Erythroblast (primary cell): ENCODE data around the gene XXYLT1.

Experiments used
- GATA1 ChIP-seq: IDR thresholded peaks from 2 replicates; pipeline ENCODE4 v1.6.1; 2011; ENCODE audit warnings: low read depth, mild to moderate bottlenecking, control low read depth, low read length, moderate library complexity
- POLR2A ChIP-seq: IDR thresholded peaks from 2 replicates; pipeline ENCODE4 v1.6.1; 2011; ENCODE audit warnings: mild to moderate bottlenecking, low read length

GRCh38 chr3:195036974-195037373 is 234.0 kb downstream of the XXYLT1 start:
- no peak for TF ChIP-seq POLR2A
- no peak for TF ChIP-seq GATA1
